CD8-positive, alpha-beta memory T cell (primary cell): ENCODE data around the gene TBC1D14. TPM values are rescaled to one million over a fixed set of nuclear protein-coding genes. Genes with fewer than 3 reads are reported as not detected.
"Not testable (repeated sequence)": the region's sequence is repeated elsewhere in the genome, so short reads cannot be mapped to it uniquely, and the experiment has no call there.

Experiments used
- CTCF ChIA-PET: fragments of 350-600 bp; sonication (Branson Sonifier 250); formaldehyde crosslinking; loops from one replicate; lab custom pipeline; 2021; ENCODE audit warnings: antibody characterized with exemption; lab: Charles Lee
- POLR2A ChIA-PET: fragments of 350-600 bp; sonication (Branson Sonifier 250); formaldehyde crosslinking; loops from one replicate; lab custom pipeline; 2021; ENCODE audit warnings: antibody characterized with exemption; lab: Charles Lee
- DNase-seq, 5 donors: peaks; one replicate each; pipeline versions ENCODE4 v3.0.0 to v3.0.0-alpha.2; 2020 to 2022; ENCODE audit warnings: mixed read lengths in 1 of 5
- H3K27ac ChIP-seq: one replicate; pipeline ENCODE4 v1.7.0; 2013; ENCODE audit warnings: low read depth, mild to moderate bottlenecking, low read length, moderate library complexity
- H3K27me3 ChIP-seq: 2 replicates; pipeline ENCODE4 v1.7.0; 2013; ENCODE audit warnings: low read length, mild to moderate bottlenecking; ENCODE audit not compliant: insufficient read depth, poor library complexity, severe bottlenecking
- H3K36me3 ChIP-seq: 2 replicates; pipeline ENCODE4 v1.7.0; 2013; ENCODE audit warnings: mild to moderate bottlenecking, low read length, moderate library complexity; ENCODE audit not compliant: insufficient read depth
- H3K4me1 ChIP-seq: 2 replicates; pipeline ENCODE4 v1.7.0; 2013; ENCODE audit warnings: mild to moderate bottlenecking, low read length, moderate library complexity; ENCODE audit not compliant: insufficient read depth
- H3K4me3 ChIP-seq: 2 replicates; pipeline ENCODE4 v1.7.0; 2013; ENCODE audit warnings: mild to moderate bottlenecking, low read length
- H3K9me3 ChIP-seq: 2 replicates; pipeline ENCODE4 v1.7.0; 2013; ENCODE audit warnings: mild to moderate bottlenecking, low read length
- H3K27ac Mint-ChIP-seq, 8 donors: one replicate each; pipeline ENCODE4 v1.8.0; 2020 to 2021; ENCODE audit warnings: mixed read lengths in 8 of 8, mild to moderate bottlenecking in 6 of 8, inconsistent platforms in 3 of 8, moderate library complexity in 3 of 8
- H3K27me3 Mint-ChIP-seq, 2 donors: one replicate each; pipeline ENCODE4 v1.8.0; 2020 to 2021; ENCODE audit warnings: mixed read lengths in 2 of 2, mild to moderate bottlenecking in 1 of 2, moderate library complexity in 1 of 2
- H3K36me3 Mint-ChIP-seq, 3 donors: one replicate each; pipeline ENCODE4 v1.8.0; 2020 to 2021; ENCODE audit warnings: mixed read lengths in 3 of 3, inconsistent platforms in 1 of 3, mild to moderate bottlenecking in 1 of 3
- H3K4me1 Mint-ChIP-seq, 3 donors: one replicate each; pipeline ENCODE4 v1.8.0; 2020 to 2021; ENCODE audit warnings: mixed read lengths in 3 of 3, inconsistent platforms in 1 of 3, mild to moderate bottlenecking in 1 of 3
- H3K4me3 Mint-ChIP-seq, 7 donors: one replicate each; pipeline ENCODE4 v1.8.0; 2020 to 2021; ENCODE audit warnings: mixed read lengths in 7 of 7, mild to moderate bottlenecking in 6 of 7, moderate library complexity in 4 of 7, inconsistent platforms in 2 of 7
- H3K9me3 Mint-ChIP-seq, 5 donors: one replicate each; pipeline ENCODE4 v1.8.0; 2020 to 2022; ENCODE audit warnings: mixed read lengths in 5 of 5, mild to moderate bottlenecking in 3 of 5, moderate library complexity in 2 of 5, inconsistent platforms in 1 of 5
- polyA plus RNA-seq: library from polyadenylated mRNA; unstranded; fragments of 300-500 nt; fragmentation: Illumina TruSeq; gene quantifications from one replicate; pipeline ENCODE4 v1.2.3, GENCODE V29; 2021
- total RNA-seq, 2 experiments: library from RNA; stranded (reverse); gene quantifications; one replicate each; pipeline ENCODE4 v1.2.3, GENCODE V29; 2021

TBC1D14 gene
- total and polyA plus RNA-seq, 3 experiments from 2014 or later, result 38.0 to 48.5 (median 43.7) TPM

- DNase-seq, result no peak
- H3K4me1 Mint-ChIP-seq, result no peaks in the 10 kb centered on the region
- H3K27ac Mint-ChIP-seq, result no peak overlapping the region
- no peaks in the 10 kb centered on the region for H3K36me3 Mint-ChIP-seq
- no peaks in the 10 kb centered on the region for H3K36me3 ChIP-seq
- no peaks in the 10 kb centered on the region for H3K27me3 ChIP-seq
- H3K4me1 ChIP-seq, result no peaks in the 10 kb centered on the region
- peaks cover 0 to 4% (median 0%) of the 10 kb centered on the region in 5 donors for H3K9me3 Mint-ChIP-seq
- H3K4me3 ChIP-seq, result no peak overlapping the region
- ChIA-PET POLR2A (interaction anchor here (0.6 kb wide), 1 partner anchor 7 kb away, joined by 6 read pairs; no protein-coding TSS in a partner anchor), CTCF (no interaction called here)
- H3K27me3 Mint-ChIP-seq, result peaks cover 5 to 22% of the 10 kb centered on the region in 2 donors
- H3K9me3 ChIP-seq, result no peaks in the 10 kb centered on the region
- no peak overlapping the region for H3K4me3 Mint-ChIP-seq
- H3K27ac ChIP-seq, result no peak overlapping the region
Measured at GRCh38 chr4:7075962-7076695, 166.5 kb downstream of the TBC1D14 start.

DNA sequence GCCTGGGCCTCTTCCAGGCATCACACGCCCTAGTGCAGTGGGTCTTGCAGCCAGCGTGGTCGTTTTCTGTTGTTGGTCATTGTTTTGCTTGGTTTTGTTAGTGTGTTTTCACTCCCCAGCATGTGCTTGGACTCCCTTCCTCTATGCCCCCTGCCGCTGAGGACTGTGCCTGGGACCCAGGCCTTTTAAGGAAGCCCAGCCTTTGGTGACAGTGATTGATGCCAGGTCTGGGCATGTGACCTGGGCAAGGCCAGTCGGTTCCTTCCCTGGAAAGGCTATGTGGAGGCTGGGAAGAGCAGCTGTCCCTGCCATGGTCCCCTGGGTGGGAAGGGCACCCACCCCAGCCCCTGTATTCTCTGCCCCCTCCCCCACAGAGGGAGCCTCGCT lies 167.1 kb downstream of the TBC1D14 start:
- Histone ChIP-seq H3K9me3 (no peaks in the 10 kb centered on the region), H3K36me3 (no peaks in the 10 kb centered on the region), H3K4me1 (no peaks in the 10 kb centered on the region), H3K27me3 (no peaks in the 10 kb centered on the region), H3K4me3 (no peak overlapping the region), H3K27ac (no peak overlapping the region)
- Mint-ChIP-seq H3K4me3 (no peak overlapping the region), H3K27me3 (peaks cover 4 to 27% of the 10 kb centered on the region in 2 donors), H3K36me3 (no peaks in the 10 kb centered on the region), H3K4me1 (no peaks in the 10 kb centered on the region), H3K27ac (no peak overlapping the region), H3K9me3 (peaks cover 0 to 4% (median 0%) of the 10 kb centered on the region in 5 donors)
- CTCF ChIA-PET, result no interaction called here
- POLR2A ChIA-PET, result no interaction called here
- DNase-seq, result no peak

GRCh38 chr4:7077371-7077770 lies 167.7 kb downstream of the TBC1D14 start:
- CTCF ChIA-PET, result no interaction called here
- POLR2A ChIA-PET, result no interaction called here
- H3K4me1 ChIP-seq, result no peaks in the 10 kb centered on the region
- H3K9me3 ChIP-seq, result no peaks in the 10 kb centered on the region
- Mint-ChIP-seq H3K9me3 (peaks cover 0 to 4% (median 0%) of the 10 kb centered on the region in 5 donors), H3K4me1 (no peaks in the 10 kb centered on the region), H3K27me3 (peaks cover 4 to 33% of the 10 kb centered on the region in 2 donors), H3K4me3 (no peak overlapping the region), H3K27ac (no peak overlapping the region), H3K36me3 (no peaks in the 10 kb centered on the region)
- no peaks in the 10 kb centered on the region for H3K36me3 ChIP-seq
- DNase-seq, result no peak
- no peaks in the 10 kb centered on the region for H3K27me3 ChIP-seq
- no peak overlapping the region for H3K4me3 ChIP-seq
- no peak overlapping the region for H3K27ac ChIP-seq

DNA sequence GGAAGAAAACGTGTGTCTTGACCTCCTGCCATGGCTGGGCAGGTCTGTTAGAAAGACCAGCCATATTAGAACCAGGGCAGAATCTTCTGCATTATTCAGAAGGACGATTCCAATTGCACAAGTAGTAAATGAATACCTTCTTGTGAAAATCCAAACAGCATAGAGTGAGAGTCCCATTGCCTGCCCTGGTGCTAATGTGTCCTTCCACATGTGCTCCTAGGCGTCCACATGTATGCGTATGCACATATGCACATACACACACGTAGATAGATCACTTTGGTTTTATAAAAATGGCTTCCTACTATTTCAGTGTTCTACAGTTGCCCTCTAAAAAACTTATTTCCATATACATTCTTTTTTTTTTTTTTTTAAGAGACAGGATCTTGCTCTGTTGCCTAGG lies 168.4 kb downstream of the TBC1D14 start:
- Mint-ChIP-seq H3K27me3 (peaks cover 4 to 37% of the 10 kb centered on the region in 2 donors), H3K27ac (no peak overlapping the region), H3K36me3 (no peaks in the 10 kb centered on the region), H3K9me3 (peaks cover 0 to 4% (median 0%) of the 10 kb centered on the region in 5 donors), H3K4me1 (no peaks in the 10 kb centered on the region), H3K4me3 (no peak overlapping the region)
- H3K9me3 ChIP-seq, result no peaks in the 10 kb centered on the region
- H3K4me1 ChIP-seq, result no peaks in the 10 kb centered on the region
- ChIA-PET POLR2A (no interaction called here), CTCF (no interaction called here)
- peaks cover under 1% of the 10 kb centered on the region for H3K27me3 ChIP-seq
- no peak overlapping the region for H3K27ac ChIP-seq
- no peaks in the 10 kb centered on the region for H3K36me3 ChIP-seq
- DNase-seq, result no peak
- no peak overlapping the region for H3K4me3 ChIP-seq

DNA sequence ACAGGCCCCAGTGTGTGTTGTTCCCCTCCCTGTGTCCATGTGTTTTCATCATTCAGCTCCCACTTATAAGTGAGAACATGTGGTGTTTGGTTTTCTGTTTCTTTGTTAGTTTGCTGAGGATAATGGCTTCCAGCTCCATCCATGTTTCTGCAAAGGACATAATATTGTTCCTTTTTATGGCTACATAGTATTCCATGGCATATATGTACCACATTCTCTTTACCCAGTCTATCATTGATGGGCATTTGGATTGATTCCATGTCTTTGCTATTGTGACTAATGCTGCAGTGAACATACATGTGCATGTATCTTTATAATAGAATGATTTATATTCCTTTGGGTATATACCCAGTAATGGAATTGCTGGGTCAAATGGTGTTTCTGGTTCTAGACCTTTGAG lies 169.9 kb downstream of the TBC1D14 start:
- CTCF ChIA-PET, result interaction anchor here (0.8 kb wide), 1 partner anchor 8 kb away, joined by 3 read pairs; no protein-coding TSS in a partner anchor
- H3K4me3 ChIP-seq, H3K36me3 ChIP-seq, H3K36me3 Mint-ChIP-seq, H3K27ac Mint-ChIP-seq, H3K4me1 Mint-ChIP-seq, POLR2A ChIA-PET, H3K9me3 Mint-ChIP-seq, H3K27ac ChIP-seq, DNase-seq, H3K4me1 ChIP-seq, H3K4me3 Mint-ChIP-seq, H3K9me3 ChIP-seq: not testable (repeated sequence)
- H3K27me3 Mint-ChIP-seq, result peaks cover 11 to 48% of the 10 kb centered on the region in 2 donors
- H3K27me3 ChIP-seq, result peaks cover 13% of the 10 kb centered on the region

- H3K27me3 Mint-ChIP-seq, result peaks cover 14 to 51% of the 10 kb centered on the region in 2 donors
- not testable (repeated sequence) for H3K9me3 ChIP-seq
Measured at GRCh38 chr4:7079909-7080308, 170.3 kb downstream of the TBC1D14 start.

More at GRCh38 chr4:7079909-7080308, 170.3 kb downstream of the TBC1D14 start:
- CTCF ChIA-PET, result interaction anchor here (1.3 kb wide), 1 partner anchor 9 kb away, joined by 4 read pairs; no protein-coding TSS in a partner anchor
- H3K27ac ChIP-seq, POLR2A ChIA-PET, H3K9me3 Mint-ChIP-seq, H3K4me1 ChIP-seq, H3K4me1 Mint-ChIP-seq, H3K36me3 Mint-ChIP-seq, H3K4me3 ChIP-seq, DNase-seq, H3K36me3 ChIP-seq, H3K27ac Mint-ChIP-seq, H3K4me3 Mint-ChIP-seq: not testable (repeated sequence)
- peaks cover 14% of the 10 kb centered on the region for H3K27me3 ChIP-seq

Other genes with a start within 250 kb of the TBC1D14 start
- gene S100P, start 215.9 kb upstream of the TBC1D14 start, total RNA-seq, result 1 to 10 TPM; 1.0 to 1.2 TPM
- gene S100P, start 215.9 kb upstream of the TBC1D14 start, polyA plus RNA-seq, result 1.7 TPM
- 10 to 100 TPM; 54.9 to 55.9 TPM for gene MRFAP1L1, start 200.0 kb upstream of the TBC1D14 start, total RNA-seq
- 142 TPM for gene MRFAP1L1, start 200.0 kb upstream of the TBC1D14 start, polyA plus RNA-seq
- 10 to 100 TPM; 21.5 to 22.9 TPM for gene BLOC1S4, start 193.7 kb upstream of the TBC1D14 start, total RNA-seq
- gene BLOC1S4, start 193.7 kb upstream of the TBC1D14 start, polyA plus RNA-seq, result 96.7 TPM
- gene KIAA0232, start 127.1 kb upstream of the TBC1D14 start, total RNA-seq, result 10 to 100 TPM; 16.0 to 16.4 TPM
- gene KIAA0232, start 127.1 kb upstream of the TBC1D14 start, polyA plus RNA-seq, result 13.6 TPM
- 10 to 100 TPM; 15.8 to 16.0 TPM for gene TADA2B, start 133.5 kb downstream of the TBC1D14 start, total RNA-seq
- gene TADA2B, start 133.5 kb downstream of the TBC1D14 start, polyA plus RNA-seq, result 6.0 TPM
- 10 to 100 TPM; 94.0 to 94.5 TPM for gene GRPEL1, start 158.2 kb downstream of the TBC1D14 start, total RNA-seq
- gene GRPEL1, start 158.2 kb downstream of the TBC1D14 start, polyA plus RNA-seq, result 54.8 TPM